Activated T-cell treated with anti-CD3 and anti-CD28 coated beads, Interleukin-2, amount 50 U/mL, for 24 hours (primary cell): ENCODE data around the gene ADCY2.

Source experiments
- DNase-seq: peaks from one replicate; pipeline ENCODE4 v3.0.0-alpha.2; 2020
- H3K27ac Mint-ChIP-seq: 2 replicates; pipeline ENCODE4 v1.8.0; 2020; ENCODE audit warnings: mild to moderate bottlenecking, mixed read lengths
- H3K27me3 Mint-ChIP-seq: 2 replicates; pipeline ENCODE4 v1.8.0; 2020; ENCODE audit warnings: mixed read lengths
- H3K36me3 Mint-ChIP-seq: 2 replicates; pipeline ENCODE4 v1.8.0; 2020; ENCODE audit warnings: low read depth, mixed read lengths
- H3K4me1 Mint-ChIP-seq: 2 replicates; pipeline ENCODE4 v1.8.0; 2020; ENCODE audit warnings: low read depth, mixed read lengths
- H3K4me3 Mint-ChIP-seq: 2 replicates; pipeline ENCODE4 v1.8.0; 2020; ENCODE audit warnings: mild to moderate bottlenecking, moderate library complexity, mixed read lengths
- H3K9me3 Mint-ChIP-seq: 2 replicates; pipeline ENCODE4 v1.8.0; 2020; ENCODE audit warnings: mixed read lengths

ADCY2 gene

DNA sequence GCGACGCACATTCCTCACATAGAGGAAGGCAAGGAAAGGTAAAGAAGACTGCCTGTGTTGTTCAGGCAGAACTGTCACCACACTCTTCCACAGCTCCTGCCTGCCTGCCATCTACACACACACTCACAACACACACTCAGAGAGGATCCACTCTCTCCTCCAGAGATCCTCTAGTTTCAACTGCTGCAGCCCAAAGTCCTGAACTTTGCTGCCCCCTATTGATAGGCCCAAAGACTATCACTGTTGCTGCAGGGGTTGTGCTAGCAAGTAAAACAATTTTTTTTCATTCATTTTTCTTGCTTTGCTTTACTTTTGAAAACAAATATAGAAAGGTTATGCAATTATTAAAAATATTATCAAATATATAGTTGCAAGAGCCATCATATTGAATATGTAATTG is 460.9 kb downstream of the ADCY2 start:
- DNase-seq: no peak
- no peak overlapping the region for H3K27ac Mint-ChIP-seq

DNA sequence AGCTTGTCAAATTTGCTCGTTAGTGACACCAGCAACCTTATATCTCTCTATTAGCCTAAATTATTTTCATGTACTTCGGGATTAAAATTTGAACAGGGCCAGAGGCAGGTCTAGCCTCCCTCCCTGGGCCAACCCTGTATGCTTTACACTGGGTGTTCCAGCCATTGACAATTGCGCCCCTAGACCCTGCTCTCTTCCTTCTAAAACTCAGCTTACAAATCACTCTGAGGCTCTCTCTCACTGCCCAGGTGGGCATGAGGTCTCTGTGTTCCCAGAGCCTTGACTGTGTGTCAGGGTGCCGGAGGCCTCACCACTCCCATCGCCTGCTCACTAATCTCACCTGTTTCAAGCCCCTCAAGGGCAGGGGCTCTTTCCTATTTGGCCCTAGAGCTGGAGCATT is 461.4 kb downstream of the ADCY2 start:
- H3K9me3 Mint-ChIP-seq: peaks cover 2% of the 10 kb centered on the region
- peak overlapping the region; percentile 11 for H3K27ac Mint-ChIP-seq
- no peaks in the 10 kb centered on the region for H3K27me3 Mint-ChIP-seq
- DNase-seq: no peak
- peaks cover 47% of the 10 kb centered on the region for H3K36me3 Mint-ChIP-seq
- H3K4me1 Mint-ChIP-seq: peaks cover 19% of the 10 kb centered on the region
- H3K4me3 Mint-ChIP-seq: no peak overlapping the region

More for the DNA sequence above, 460.9 kb downstream of the ADCY2 start:
- Mint-ChIP-seq H3K27me3 (peaks cover 2% of the 10 kb centered on the region), H3K9me3 (peaks cover 2% of the 10 kb centered on the region), H3K4me3 (no peak overlapping the region), H3K36me3 (peaks cover 44% of the 10 kb centered on the region), H3K4me1 (peaks cover 24% of the 10 kb centered on the region)

GRCh38 chr5:7857926-7858632 is 462.1 kb downstream of the ADCY2 start:
- H3K9me3 Mint-ChIP-seq: peaks cover 2% of the 10 kb centered on the region
- H3K4me3 Mint-ChIP-seq: no peak overlapping the region
- peaks cover 54% of the 10 kb centered on the region for H3K36me3 Mint-ChIP-seq
- no peaks in the 10 kb centered on the region for H3K27me3 Mint-ChIP-seq
- peak overlapping the region; percentile 63 for H3K27ac Mint-ChIP-seq
- no peak for DNase-seq
- H3K4me1 Mint-ChIP-seq: peaks cover 17% of the 10 kb centered on the region

GRCh38 chr5:7866196-7866595 is 470.3 kb downstream of the ADCY2 start:
- DNase-seq: no peak
- H3K4me1 Mint-ChIP-seq: peaks cover 47% of the 10 kb centered on the region
- H3K27me3 Mint-ChIP-seq: no peaks in the 10 kb centered on the region
- no peak overlapping the region for H3K27ac Mint-ChIP-seq
- H3K4me3 Mint-ChIP-seq: no peak overlapping the region
- H3K9me3 Mint-ChIP-seq: no peaks in the 10 kb centered on the region
- peaks cover 84% of the 10 kb centered on the region for H3K36me3 Mint-ChIP-seq

GRCh38 chr5:7867260-7867659 is 471.3 kb downstream of the ADCY2 start:
- H3K4me1 Mint-ChIP-seq: peaks cover 58% of the 10 kb centered on the region
- DNase-seq: no peak
- peaks cover 86% of the 10 kb centered on the region for H3K36me3 Mint-ChIP-seq
- H3K27ac Mint-ChIP-seq: no peak overlapping the region
- no peaks in the 10 kb centered on the region for H3K27me3 Mint-ChIP-seq
- peak overlapping the region; percentile 91 for H3K4me3 Mint-ChIP-seq
- no peaks in the 10 kb centered on the region for H3K9me3 Mint-ChIP-seq

- Mint-ChIP-seq H3K27me3 (no peaks in the 10 kb centered on the region), H3K4me3 (peak overlapping the region; percentile 91), H3K36me3 (peaks cover 86% of the 10 kb centered on the region), H3K27ac (peak overlapping the region; percentile 92), H3K4me1 (peaks cover 67% of the 10 kb centered on the region), H3K9me3 (no peaks in the 10 kb centered on the region)
- no peak for DNase-seq
Measured at GRCh38 chr5:7868427-7868772, 472.5 kb downstream of the ADCY2 start.

- peak within 1 kb of the TSS; percentile 91 for H3K4me3 Mint-ChIP-seq
- no peaks in the 10 kb centered on the region for H3K9me3 Mint-ChIP-seq
- no peaks in the 10 kb centered on the region for H3K27me3 Mint-ChIP-seq
- peak; percentile 90 for DNase-seq
- H3K27ac Mint-ChIP-seq: peak within 1 kb of the TSS; percentile 95
- H3K36me3 Mint-ChIP-seq: peaks cover 85% of the 10 kb centered on the region
- H3K4me1 Mint-ChIP-seq: peaks cover 72% of the 10 kb centered on the region
Measured at GRCh38 chr5:7868773-7869473, 473.0 kb downstream of the ADCY2 start, which contains the start of the genes FASTKD3 and MTRR. Gene FASTKD3, minus strand, starts transcription at chr5:7869031. Its CDS starts 948 bp downstream, at chr5:7868083. Gene MTRR, plus strand, starts transcription at chr5:7869148. Its CDS starts 1,647 bp downstream, at chr5:7870795.

GRCh38 chr5:7869474-7870136 is 473.7 kb downstream of the ADCY2 start:
- Mint-ChIP-seq H3K27me3 (no peaks in the 10 kb centered on the region), H3K36me3 (peaks cover 89% of the 10 kb centered on the region), H3K9me3 (no peaks in the 10 kb centered on the region), H3K4me1 (peaks cover 74% of the 10 kb centered on the region), H3K4me3 (peak overlapping the region; percentile 91), H3K27ac (peak overlapping the region; percentile 95)
- peak; percentile 58 for DNase-seq

DNA sequence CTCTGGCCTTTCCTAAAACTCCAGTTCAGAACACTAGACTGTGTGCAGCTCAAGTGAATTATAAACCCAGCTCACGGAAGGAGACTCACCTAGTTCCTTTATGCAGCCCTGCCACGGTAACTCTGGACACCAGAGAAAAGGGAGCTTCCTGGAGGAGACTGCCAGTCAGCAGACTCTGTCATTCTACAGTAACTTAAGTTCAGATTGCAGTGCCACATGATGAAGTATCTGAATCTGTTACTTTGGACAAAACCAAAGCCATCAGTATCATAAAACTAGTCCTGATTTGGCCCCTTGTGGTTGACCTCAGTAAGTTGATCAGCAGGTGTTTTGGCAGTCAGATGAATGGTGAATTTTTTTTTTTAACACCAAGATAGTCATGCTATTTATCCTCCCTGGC is 475.7 kb downstream of the ADCY2 start:
- H3K27me3 Mint-ChIP-seq: no peaks in the 10 kb centered on the region
- no peaks in the 10 kb centered on the region for H3K9me3 Mint-ChIP-seq
- H3K4me1 Mint-ChIP-seq: peaks cover 75% of the 10 kb centered on the region
- peak overlapping the region; percentile 91 for H3K4me3 Mint-ChIP-seq
- peak overlapping the region; percentile 72 for H3K27ac Mint-ChIP-seq
- peaks cover 89% of the 10 kb centered on the region for H3K36me3 Mint-ChIP-seq
- no peak for DNase-seq

- Mint-ChIP-seq H3K4me3 (peak overlapping the region; percentile 53), H3K27me3 (no peaks in the 10 kb centered on the region), H3K4me1 (peaks cover 71% of the 10 kb centered on the region), H3K9me3 (no peaks in the 10 kb centered on the region), H3K36me3 (peaks cover 89% of the 10 kb centered on the region), H3K27ac (peak overlapping the region; percentile 72)
- no peak for DNase-seq
Measured at GRCh38 chr5:7872517-7873130, 476.7 kb downstream of the ADCY2 start.

DNA sequence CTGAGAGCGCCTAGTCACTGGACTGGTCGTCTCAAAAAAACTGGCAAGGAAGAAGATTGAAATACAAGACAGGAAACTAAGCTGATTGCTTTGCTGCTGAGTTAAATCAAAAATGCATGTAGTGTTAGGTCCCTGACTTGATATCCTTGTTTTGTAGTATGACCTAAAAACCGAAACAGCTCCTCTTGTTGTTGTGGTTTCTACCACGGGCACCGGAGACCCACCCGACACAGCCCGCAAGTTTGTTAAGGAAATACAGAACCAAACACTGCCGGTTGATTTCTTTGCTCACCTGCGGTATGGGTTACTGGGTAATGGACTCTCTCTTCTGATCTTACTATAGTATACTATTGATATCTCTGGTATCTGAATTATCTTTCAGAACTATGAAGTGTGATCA is 477.3 kb downstream of the ADCY2 start:
- DNase-seq: peak; percentile 51
- H3K36me3 Mint-ChIP-seq: peaks cover 89% of the 10 kb centered on the region

DNA sequence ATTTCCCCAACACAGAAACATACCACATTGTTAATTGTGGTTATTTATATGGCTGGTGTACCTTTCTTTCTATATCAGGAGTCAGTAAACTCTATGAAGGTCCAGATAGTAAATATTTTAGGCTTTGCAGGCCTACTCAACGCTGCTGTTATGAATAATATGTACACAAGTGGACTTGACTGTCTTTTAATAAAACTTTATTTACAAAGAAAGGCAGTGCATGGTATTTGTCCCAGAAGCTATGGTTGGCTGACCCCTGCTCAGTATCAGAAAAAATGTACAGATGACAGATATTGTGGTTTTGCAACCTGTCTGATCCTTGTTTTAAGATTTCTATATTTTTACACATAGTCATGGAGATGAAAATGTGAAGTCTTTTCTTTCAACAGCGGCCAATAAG is 478.7 kb downstream of the ADCY2 start:
- Mint-ChIP-seq H3K36me3 (peaks cover 96% of the 10 kb centered on the region), H3K4me3 (no peak overlapping the region), H3K27ac (no peak overlapping the region), H3K27me3 (no peaks in the 10 kb centered on the region), H3K4me1 (peaks cover 84% of the 10 kb centered on the region), H3K9me3 (no peaks in the 10 kb centered on the region)
- DNase-seq: no peak

More for the DNA sequence above, 477.3 kb downstream of the ADCY2 start:
- Mint-ChIP-seq H3K4me1 (peaks cover 73% of the 10 kb centered on the region), H3K9me3 (no peaks in the 10 kb centered on the region), H3K27ac (peak overlapping the region; percentile 72), H3K27me3 (no peaks in the 10 kb centered on the region), H3K4me3 (peak overlapping the region; percentile 53)

- H3K27ac Mint-ChIP-seq: no peak overlapping the region
- DNase-seq: no peak
- H3K9me3 Mint-ChIP-seq: no peaks in the 10 kb centered on the region
- H3K4me1 Mint-ChIP-seq: peaks cover 82% of the 10 kb centered on the region
- peaks cover 97% of the 10 kb centered on the region for H3K36me3 Mint-ChIP-seq
- H3K27me3 Mint-ChIP-seq: no peaks in the 10 kb centered on the region
- no peak overlapping the region for H3K4me3 Mint-ChIP-seq
Measured at GRCh38 chr5:7875151-7875550, 479.2 kb downstream of the ADCY2 start.

DNA sequence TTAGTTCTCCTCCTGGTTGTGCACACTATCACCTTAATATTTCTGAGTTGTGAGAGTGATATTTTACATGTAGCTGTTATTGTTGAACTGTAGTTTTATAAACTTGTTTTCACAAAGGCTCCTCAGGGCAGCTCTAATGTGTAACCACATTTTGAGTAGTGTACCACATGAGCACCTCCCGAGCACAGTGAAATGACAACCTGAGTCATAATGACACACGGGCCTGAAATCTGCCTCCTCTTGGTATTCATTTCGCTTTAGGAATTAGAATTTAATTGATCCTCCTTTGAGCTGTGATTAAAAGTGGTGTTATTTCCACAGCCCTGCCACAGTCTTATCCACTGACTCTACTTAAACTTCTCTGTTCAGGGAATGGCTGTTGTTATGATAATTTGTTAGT is 480.9 kb downstream of the ADCY2 start:
- peak overlapping the region; percentile 8 for H3K4me3 Mint-ChIP-seq
- H3K27me3 Mint-ChIP-seq: no peaks in the 10 kb centered on the region
- peaks cover 98% of the 10 kb centered on the region for H3K36me3 Mint-ChIP-seq
- peak overlapping the region; percentile 76 for H3K27ac Mint-ChIP-seq
- no peak for DNase-seq
- H3K9me3 Mint-ChIP-seq: no peaks in the 10 kb centered on the region
- H3K4me1 Mint-ChIP-seq: peaks cover 81% of the 10 kb centered on the region
